Stimulated activated CD4-positive, alpha-beta T cell treated with anti-CD3 and anti-CD28 coated beads, Interleukin-2, amount 100 ng/mL, for 24 hours (primary cell): ENCODE results near the gene CCKAR.
"Not testable (repeated sequence)": the region's sequence is repeated elsewhere in the genome, so short reads cannot be mapped to it uniquely, and the experiment has no call there.

Experiments used
- DNase-seq, 2 donors: peaks; one replicate each; pipeline ENCODE4 v3.0.0-alpha.2; 2020

CCKAR gene, protein sequence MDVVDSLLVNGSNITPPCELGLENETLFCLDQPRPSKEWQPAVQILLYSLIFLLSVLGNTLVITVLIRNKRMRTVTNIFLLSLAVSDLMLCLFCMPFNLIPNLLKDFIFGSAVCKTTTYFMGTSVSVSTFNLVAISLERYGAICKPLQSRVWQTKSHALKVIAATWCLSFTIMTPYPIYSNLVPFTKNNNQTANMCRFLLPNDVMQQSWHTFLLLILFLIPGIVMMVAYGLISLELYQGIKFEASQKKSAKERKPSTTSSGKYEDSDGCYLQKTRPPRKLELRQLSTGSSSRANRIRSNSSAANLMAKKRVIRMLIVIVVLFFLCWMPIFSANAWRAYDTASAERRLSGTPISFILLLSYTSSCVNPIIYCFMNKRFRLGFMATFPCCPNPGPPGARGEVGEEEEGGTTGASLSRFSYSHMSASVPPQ

DNA sequence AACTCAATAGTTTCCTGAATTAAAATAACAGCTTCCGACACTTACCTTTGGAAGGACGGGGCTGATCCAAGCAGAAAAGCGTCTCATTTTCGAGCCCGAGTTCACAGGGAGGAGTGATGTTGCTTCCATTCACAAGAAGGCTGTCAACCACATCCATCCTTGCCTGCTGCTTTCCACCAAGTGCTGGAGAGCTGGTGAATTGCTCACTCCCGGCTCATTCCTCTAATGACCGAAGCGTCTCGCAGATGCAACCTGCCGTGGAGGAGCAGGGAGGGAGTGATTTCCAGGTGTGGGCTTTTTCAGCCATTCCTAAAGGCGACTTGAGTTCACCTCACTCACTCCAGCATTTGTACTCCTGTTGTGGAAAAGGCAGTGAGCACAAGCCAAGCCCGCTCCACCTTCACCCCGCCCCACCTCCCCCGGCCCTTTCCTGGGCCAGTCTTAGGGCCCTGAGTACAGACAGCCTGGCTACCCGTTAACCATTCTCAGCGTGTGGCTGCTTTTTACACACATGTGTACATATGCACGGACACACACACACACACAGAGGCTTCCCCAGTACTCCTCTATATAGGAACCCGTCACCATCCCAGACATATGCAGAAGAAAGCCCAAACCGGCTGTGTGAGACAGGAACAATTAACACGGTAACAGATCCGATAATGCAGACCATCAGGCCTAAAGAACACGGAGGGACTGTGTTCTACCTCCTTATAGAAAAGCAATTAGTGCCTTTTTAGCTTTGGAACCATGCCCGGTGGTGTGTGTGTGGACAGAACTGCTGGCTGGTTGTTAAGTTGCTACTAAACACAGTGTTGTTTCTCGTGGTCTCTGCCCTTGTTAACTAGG, at the start of gene CCKAR:
Gene CCKAR (minus strand): TSS at position 374 of the 849 bp plus-strand sequence. CDS start 217 bp downstream, at position 157.
- no peak for DNase-seq

DNA sequence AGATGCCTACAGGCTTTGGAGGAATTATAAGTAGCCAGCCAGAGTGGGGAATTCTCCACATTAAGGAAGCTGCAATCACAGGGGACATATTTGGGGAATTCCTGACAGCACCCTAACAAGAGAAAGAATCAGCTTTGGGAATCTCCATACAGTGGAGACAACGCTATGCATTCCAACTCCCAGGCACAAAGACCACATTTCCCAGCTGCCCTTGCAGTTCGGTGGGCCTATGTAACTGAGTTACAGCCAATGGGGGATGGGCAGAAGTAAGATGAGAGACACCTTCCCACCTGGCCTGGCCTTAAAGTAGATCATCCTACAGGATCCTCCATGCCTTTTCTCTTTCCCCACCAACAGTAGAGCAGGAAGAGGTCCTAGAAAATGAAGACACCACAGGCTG, 43.4 kb upstream of the CCKAR start:
- no peak for DNase-seq

DNA sequence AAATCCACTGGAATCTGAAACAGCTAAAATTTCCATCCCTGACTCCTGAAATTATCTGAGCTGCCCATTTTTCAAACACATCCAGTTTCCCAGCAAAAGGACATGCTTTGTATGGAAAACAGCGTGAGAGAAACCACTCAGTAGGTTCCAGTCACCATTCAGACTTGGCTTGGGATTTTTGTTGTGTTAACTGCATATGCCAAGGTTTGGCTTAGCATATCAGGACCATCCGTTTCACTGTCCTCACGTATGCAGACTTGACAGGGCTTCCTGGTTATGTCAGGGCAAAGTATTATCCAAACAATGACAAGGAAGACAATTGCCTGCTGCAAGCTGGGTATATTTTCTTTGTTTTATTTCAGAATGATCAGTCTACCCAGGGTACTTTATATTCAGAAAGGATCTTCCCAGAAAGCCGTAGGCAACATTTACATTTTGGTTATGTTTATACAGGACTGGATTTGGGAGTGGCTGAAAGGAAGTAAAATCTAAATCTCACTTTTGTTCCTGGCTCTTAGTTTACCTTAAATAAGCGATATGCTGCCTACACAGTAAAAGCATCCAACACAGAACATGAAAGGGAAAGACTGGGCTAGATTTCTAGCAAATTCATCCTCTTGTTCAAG, 41.3 kb upstream of the CCKAR start:
- no peak for DNase-seq

DNA sequence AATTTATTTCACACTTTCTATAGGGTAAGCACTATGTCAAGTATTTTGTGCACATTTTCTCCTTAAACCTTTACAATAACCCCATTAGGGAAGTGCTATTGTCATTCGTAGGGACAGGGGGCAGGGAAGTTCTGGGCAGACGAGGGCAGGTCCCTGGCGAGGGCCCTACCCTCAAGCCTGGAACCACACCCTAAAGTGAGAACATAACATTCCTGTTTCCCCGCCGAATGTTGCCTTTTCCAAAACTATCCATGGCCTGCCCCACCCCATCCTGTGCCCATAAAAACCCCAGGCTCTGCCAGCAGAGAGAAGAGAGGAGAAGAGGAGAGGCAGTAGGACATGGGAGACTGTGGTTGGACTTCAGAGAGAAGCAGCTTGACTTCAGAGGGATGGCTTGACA, 39.8 kb upstream of the CCKAR start:
- DNase-seq = no peak

DNA sequence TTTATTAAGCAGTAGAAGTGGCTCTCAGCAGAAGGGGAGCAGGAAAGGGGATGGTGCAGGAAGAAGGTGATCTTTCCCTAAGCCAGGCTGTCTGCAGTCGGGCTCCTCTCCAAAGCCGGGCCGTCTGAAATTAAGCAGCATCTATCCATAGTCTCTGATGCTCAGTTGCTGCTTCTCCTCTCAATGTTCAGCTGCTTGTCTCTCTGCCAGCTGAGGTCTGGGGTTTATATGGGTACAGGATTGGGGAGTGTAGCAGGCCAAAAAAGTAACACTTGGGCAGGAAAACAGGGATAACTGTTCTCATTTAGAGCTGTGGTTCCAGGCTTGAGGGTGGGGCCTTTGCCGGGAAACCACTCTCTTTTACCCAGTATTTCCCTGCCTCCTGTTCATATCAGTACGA, 39.2 kb upstream of the CCKAR start:
- DNase-seq = no peak

DNA sequence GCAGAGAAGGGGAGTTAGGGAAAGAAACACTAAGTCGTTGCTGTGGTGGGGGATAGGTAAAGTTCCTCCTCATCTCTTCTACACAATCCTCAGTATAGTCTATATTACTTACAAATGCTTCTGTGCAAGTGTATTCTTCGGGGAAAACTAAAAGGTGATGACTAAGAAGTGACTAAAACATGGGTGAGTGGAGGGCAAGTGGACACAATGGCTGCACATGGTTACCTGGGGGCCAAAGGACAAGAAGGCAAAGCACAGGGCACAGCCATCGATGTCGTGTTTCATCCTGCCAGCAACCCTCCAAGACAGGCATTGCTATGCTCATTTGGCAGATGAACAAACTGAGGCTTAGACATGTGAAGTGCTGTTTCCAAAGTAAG, 35.5 kb upstream of the CCKAR start:
- no peak for DNase-seq

DNA sequence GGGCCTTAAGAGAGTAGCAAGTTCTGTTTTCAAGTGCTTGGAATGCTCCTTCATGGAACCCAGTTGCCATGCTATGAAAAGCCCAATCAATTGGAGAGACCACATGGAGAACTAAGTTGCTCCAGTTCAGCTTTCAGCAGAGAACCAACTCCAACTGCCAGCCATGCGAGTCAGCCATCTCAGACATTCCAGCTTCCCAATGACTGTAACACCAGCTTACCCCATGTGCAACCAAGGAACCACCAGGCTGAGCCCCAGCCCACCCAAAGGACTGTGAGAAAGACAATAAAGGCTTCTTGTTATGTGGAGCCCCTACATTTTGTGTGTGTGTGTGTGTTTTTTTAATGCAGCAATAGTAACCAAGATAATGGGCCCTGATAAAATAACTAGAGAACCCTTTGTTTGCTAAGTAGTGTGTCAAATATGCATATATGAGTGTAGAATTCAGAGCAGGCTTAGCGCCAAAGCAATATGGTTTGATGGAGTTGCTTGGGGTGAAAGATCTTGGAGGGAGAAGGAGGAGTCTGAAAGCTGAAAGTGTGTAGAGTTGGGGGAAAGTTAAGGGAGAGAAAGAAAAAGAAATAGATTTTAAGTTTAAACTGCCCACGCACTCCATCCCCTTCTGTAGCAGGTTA, 35.0 kb upstream of the CCKAR start:
- no peak for DNase-seq

DNA sequence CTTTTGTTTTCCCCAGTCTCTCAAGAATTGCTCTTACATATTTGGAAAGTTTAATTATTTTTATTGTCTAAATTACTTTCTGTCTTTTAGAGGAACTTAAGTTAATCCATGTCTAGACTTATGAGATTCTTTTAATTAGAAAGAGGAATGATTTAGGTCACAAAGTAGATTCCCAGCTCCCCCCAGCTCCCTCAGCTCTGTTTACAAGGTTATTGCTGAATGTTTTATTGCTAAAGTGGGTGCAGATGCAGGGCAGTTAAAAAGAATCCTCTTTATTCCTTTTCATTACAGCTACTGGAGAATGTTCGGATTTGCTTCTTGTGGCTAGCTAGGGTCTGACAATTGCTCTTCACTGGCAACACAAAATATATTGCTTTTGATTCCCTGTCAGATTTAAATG, 33.7 kb upstream of the CCKAR start:
- DNase-seq = no peak

DNA sequence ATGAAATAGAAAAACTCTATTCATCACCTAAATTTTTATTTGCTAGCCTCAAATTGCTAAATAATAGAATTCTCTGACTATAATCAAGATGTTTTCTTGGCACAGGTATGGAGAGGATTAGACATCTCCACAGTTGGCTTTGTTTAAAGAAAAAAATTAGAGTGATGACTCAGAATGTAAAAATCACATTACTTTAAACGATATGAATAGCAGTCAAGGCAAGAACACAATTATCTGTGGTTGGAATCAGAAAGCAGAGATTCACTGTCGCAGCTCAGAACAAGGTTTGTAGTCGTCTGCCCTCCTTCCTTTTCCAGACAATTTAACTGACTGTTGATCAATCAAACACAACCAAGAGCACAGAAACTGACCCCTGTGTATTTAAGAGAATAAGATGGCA, 32.2 kb upstream of the CCKAR start:
- DNase-seq = no peak

DNA sequence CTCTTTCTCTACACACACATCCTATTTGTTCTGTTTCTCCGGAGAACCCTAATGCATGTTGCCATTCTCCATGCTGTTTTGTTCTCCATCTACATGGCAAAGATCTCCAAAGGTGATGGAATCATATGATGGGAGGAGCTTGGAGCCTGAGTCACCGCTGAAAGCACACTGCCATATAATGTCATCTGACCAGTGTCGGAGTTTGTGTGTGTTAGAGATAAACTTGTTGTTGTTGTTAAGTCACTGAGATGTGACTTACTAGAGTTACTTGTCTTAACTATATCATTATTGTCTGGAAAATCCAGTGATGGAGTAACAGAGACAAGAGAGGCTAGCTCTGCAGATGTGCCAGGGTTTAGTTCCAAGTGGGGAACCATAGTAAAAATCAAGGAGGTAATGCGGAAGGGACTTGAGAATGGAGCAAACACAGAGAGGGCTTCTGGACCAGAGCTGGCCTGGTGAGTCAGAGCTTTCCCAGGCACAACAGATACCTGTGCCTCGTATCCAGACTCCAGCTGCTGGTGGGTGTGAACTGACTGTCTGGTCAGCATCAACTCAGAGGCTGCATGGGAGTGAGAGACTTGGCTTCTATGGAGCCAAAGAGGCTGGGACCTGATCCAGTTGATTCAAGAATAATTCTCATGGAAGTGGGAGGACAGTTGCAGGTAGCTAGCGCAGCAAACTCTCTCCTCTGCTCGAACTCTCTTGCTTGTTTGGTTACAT, 30.6 kb upstream of the CCKAR start:
- no peak for DNase-seq

DNA sequence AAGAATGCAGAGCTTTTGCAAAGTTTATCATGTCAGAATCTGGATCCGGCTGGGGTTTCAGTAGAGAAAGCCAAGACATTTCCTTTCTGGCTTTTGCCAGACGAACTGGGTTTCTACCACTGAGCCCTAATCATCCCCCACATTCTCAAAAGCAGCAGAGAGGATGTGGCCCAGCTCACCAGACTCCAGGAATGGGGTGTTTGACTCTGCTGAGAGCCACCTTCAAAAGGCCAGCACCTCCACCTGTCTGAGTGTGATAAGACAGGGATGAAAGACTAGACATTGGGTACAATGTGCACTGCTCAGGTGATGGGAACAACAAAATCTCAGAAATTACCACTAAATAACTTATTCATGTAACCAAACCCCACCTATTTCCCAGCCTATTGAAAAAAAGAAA, 25.7 kb upstream of the CCKAR start:
- DNase-seq = no peak

DNA sequence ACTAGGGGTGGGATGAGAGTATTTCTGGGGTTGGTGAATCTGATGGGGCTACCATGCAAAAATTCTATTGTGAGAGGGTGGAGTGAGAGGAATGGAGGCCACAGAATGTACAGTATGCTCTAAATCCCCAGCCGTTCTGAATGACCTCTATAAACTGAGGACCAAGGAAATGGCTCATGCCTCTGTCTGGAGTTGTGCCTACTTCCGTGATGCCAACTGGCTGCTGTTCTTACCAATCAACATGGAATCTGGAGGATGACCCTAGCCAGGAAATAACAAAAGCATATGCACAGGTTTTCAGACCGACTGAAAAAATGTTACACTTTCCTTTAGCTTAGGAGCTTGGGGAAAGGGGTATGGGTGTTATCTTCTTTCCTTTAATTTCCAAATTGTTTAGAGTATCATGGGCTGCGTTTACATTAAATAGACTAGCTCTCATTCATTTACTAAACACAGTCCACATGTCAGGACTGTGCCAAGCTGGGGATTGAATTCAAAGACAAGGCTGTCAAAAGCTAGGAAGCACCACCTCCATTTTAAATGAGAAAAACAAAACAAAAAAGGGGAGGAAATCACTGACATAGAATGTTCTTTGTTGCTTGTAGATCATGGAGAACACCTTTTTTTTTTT, 20.2 kb upstream of the CCKAR start:
- no peak for DNase-seq

DNA sequence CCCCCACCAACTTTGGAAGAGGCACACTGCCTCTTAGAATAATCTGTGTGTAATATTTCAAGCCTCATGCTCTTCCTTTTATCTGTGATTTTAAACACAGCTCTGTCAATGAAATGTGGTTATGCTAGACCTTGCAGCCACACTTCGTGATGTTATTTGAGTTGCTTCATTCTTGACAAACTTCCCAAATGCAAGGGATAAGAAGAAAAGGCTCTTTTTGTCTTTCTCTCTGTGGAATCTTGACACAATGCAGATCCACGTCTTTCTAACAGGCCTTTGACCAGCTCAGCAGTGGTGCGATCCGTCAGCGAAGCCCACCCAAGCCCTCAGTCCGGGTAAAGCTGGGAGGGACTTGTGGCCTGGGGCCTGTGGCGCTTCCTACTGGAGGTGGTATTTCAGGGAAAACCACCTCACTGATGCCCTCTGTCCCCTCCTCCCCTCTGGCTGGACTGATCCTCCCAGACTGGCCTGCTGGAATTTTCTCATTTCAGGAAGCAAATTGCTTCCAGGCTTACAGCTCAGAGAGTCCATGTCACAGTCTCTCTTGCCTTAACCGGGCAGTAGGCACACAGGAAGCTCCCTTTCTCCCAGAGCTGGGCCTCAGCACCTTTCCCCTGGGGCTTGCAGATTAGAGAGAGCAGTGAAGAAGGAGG, 19.5 kb upstream of the CCKAR start:
- no peak for DNase-seq

DNA sequence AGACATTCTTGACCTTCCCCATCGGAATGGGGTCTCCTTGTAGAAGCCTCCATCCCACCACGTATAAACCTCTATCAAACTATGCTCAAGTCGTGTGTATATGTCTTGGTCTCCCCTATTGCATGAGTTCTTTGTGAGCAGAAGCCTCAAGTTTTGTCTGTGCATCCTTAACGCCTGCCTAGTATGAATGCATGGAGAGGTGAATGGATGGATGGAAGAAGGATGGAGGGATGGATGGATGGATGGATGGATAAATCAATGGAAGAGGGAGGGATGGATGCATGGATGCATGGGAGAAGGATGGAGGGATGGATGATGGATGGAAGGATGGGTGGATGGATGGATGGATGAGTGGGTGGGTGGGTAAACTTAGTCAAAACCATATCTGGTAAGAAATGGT, 17.0 kb upstream of the CCKAR start:
- DNase-seq = no peak

DNA sequence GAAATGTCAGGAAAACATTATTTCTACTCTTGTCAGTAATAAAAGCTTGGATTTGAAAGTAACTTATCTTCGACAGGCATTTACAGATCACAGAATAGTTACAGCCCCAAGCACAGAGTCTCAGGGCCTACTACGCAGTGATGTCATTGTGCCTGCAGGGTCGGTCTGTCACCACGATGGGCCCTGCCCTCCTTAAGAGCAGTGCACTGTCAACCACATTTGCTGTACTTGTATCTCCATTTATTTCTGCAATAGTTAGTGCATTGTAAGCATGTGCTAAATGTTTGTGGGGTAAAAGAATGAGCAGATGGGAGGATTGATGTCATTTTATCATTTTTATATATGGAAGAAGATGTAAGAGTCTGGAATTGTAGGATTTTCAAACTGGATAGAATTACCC, 13.6 kb upstream of the CCKAR start:
- no peak for DNase-seq

DNA sequence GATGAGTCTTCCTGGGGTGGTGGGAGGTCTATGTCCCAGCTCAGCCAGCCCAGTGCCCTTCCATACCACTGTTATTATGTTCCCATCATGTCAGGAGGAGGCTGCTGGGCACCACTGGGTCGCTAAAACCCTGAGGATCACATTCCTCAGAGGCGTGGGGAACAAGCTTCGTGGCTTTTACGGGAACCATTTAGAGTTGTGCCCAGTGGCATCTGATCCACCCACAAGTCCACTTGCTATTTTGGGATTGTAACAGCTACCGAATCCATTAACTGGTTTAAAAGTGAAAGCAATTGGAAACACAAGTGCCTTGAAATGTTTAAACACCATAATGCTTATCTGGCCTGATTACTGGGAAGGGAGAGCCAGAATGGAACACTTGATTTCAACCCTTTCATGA, 13.1 kb upstream of the CCKAR start:
- no peak for DNase-seq

DNA sequence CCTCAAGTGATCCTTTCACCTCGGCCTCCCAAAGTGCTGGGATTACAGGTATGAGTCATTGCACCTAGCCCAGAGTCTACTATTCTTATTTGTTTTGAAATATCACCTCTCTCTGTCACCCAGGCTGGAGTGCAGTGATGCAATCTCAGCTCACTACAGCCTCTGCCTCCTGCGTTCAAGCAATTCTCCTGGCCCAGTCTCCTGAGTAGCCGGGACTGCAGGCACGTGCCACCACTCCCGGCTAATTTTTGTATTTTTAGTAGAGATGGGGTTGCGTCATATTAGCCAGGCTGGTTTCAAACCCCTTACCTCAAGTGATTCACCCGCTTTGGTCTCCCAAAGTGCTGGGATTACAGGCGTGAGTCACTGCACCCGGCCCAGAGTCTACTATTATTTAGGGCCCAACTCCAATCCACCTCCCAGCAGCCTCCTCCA, 10.3 kb upstream of the CCKAR start:
- DNase-seq = not testable (repeated sequence)

DNA sequence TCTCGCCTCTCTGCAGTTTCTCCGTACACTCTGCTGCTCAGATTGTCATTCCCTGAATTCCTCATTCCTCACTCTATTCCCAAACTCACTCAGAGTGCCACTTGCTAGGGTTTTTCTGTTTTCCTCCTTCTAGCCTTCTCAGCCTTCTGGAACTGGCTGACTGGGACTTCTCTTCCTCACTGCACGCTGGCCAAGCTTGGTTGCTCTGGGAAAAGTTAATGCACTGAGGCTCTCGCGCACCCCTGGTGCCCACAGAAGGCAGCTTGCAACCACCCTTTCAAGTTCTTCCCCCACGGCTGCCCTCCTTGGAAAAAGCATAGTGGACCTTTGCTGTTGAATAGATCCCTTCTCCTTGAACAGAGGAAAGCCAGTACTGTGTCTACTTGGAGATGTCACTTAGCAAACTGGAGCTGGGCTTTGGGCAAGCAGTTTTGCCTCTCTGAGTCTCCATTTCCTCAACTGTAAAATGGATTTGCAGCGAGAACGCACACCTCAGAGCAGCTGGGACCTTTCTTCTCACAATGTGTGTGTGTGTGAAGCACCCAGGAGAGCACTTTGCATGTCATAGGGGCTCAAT, 6.0 kb upstream of the CCKAR start:
- DNase-seq = no peak

DNA sequence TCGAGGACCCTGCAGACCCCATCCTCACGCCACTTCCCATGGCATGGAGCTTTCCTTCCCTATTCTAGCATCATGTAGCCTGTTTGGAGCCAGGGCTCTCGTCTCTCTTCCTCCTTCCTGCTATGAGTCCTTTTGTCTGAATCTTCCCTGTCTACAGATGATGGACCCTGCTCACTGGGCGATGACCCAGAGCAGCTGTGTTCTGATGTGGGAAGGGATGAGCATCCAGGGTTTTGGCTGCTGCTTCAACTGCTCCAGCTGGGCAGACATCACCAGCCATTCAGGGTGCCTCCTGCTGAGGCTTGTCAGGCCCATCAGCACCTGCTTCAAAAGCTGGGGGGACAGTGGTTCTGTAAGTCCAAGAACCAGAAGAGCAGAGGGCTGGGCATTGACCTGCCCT, 3.2 kb upstream of the CCKAR start:
- DNase-seq = no peak

DNA sequence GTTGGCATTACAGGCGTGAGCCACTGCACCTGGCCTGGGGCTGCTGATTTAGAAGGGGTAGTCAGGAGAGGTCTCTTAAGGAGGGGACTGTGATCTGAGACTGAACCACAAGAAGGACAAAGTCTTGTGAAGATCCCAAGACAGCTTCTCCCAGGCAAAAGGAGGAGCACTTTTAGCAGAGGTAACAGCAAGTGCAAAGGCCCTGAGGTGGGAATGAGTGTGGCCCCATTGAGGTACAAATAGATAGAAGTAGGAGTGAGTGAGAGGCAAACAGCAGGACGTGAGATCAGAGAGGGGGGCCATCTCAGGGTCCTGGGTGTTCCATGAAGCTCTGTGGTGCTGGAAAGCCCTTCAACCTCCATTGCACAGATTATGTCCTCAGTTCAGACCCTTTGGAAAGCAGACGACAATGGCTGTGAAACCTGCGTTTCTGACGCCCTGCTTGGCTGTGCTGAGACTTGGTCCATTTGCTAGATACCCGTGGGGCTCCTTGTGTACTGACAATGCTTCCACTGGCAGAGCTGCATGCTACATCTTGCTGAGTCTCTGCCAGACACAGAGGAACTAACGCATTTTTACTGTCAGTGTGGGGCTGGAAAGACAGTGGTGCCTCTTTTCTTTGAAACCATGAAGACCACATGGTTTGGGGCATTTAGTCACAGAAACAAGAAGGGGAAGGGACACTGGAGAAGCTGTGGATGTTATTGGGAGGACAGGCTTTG, 1.3 kb upstream of the CCKAR start:
- no peak for DNase-seq

DNA sequence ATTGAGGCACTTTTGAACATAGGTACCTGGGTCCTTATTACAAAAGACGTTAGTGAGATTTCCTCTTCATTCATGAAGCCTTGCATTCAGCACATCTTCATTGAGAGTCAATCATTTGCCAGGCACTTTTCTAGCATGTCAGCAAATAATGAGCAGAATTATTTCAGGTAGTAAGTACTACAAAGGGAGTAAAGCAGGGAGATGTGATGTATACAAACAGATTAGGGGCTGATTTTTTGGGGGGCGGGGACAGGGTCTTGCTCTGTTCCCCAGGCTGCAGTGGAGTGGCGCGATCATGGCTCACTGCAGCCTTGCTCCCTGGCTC, 638 bp upstream of the CCKAR start:
- no peak for DNase-seq
